Mesendoderm (in vitro differentiated cells): ENCODE measurements around the gene NDUFAF2.

ENCODE experiments used
- DNase-seq: peaks from one replicate; pipeline ENCODE4 v3.0.0; 2013
- H2AK5ac ChIP-seq: 2 replicates; pipeline ENCODE4 v1.6.1; 2013; ENCODE audit warnings: low read length, inconsistent platforms
- H2BK120ac ChIP-seq: 2 replicates; pipeline ENCODE4 v1.6.1; 2013; ENCODE audit warnings: low read depth, mild to moderate bottlenecking, low read length, moderate library complexity, mixed read lengths
- H2BK15ac ChIP-seq: replicated peaks from 2 replicates; pipeline ENCODE4 v1.6.1; 2013; ENCODE audit warnings: low read depth, mild to moderate bottlenecking, moderate library complexity
- H2BK5ac ChIP-seq: 2 replicates; pipeline ENCODE4 v1.6.1; 2013; ENCODE audit warnings: low read length, inconsistent platforms
- H3K18ac ChIP-seq: 2 replicates; pipeline ENCODE4 v1.6.1; 2013; ENCODE audit warnings: mild to moderate bottlenecking, low read length, mixed read lengths
- H3K23ac ChIP-seq: one replicate; pipeline ENCODE4 v1.6.1; 2013; ENCODE audit warnings: low read length
- H3K27ac ChIP-seq: 2 replicates; pipeline ENCODE4 v1.5.1; 2013; ENCODE audit warnings: low read depth, mild to moderate bottlenecking, inconsistent platforms, low read length, moderate library complexity
- H3K27me3 ChIP-seq: 2 replicates; pipeline ENCODE4 v1.6.1; 2013; ENCODE audit warnings: low read length, control low read depth, mild to moderate bottlenecking, inconsistent platforms; ENCODE audit not compliant: insufficient read depth, poor library complexity
- H3K36me3 ChIP-seq: 2 replicates; pipeline ENCODE4 v1.6.1; 2013; ENCODE audit warnings: low read length, inconsistent platforms; ENCODE audit not compliant: control insufficient read depth, insufficient read depth
- H3K4ac ChIP-seq: one replicate; pipeline ENCODE4 v1.6.1; 2013; ENCODE audit warnings: low read depth, mild to moderate bottlenecking, low read length, moderate library complexity
- H3K4me1 ChIP-seq: 2 replicates; pipeline ENCODE4 v1.6.1; 2013; ENCODE audit warnings: low read depth, low read length, inconsistent platforms; ENCODE audit not compliant: control insufficient read depth
- H3K4me2 ChIP-seq: 2 replicates; pipeline ENCODE4 v1.6.1; 2013; ENCODE audit warnings: low read length
- H3K4me3 ChIP-seq: 2 replicates; pipeline ENCODE4 v1.5.1; 2013; ENCODE audit warnings: mild to moderate bottlenecking, low read length
- H3K56ac ChIP-seq: one replicate; pipeline ENCODE4 v1.6.1; 2013; ENCODE audit warnings: low read length
- H3K79me1 ChIP-seq: 2 replicates; pipeline ENCODE4 v1.6.1; 2013; ENCODE audit warnings: low read length, inconsistent platforms
- H3K79me2 ChIP-seq: 2 replicates; pipeline ENCODE4 v1.6.1; 2013; ENCODE audit warnings: mild to moderate bottlenecking, low read length; ENCODE audit not compliant: control insufficient read depth, insufficient read depth
- H3K9ac ChIP-seq: 2 replicates; pipeline ENCODE4 v1.6.1; 2013; ENCODE audit warnings: low read length, inconsistent platforms
- H4K5ac ChIP-seq: one replicate; pipeline ENCODE4 v1.6.1; 2013; ENCODE audit warnings: low read length
- H4K8ac ChIP-seq: one replicate; pipeline ENCODE4 v1.6.1; 2013; ENCODE audit warnings: low read depth, mild to moderate bottlenecking, control low read depth, low read length, moderate library complexity
- WGBS: extraction: QIAGEN DNeasy Blood & Tissue Kit; methylation state at CpG from one replicate; pipeline ENCODE4 v1.1.7; 2013; ENCODE audit warnings: low lambda C conversion rate, missing lambda C conversion rate; ENCODE audit not compliant: insufficient coverage; ENCODE audit errors: extremely low coverage; 5-methylcytosine and 5-hydroxymethylcytosine counted together

NDUFAF2 gene

GRCh38 chr5:61160497-61160896 is 215.5 kb downstream of the NDUFAF2 start:
- no peak overlapping the region for H3K27ac ChIP-seq
- H3K27me3 ChIP-seq = no peaks in the 10 kb centered on the region
- peaks cover 7% of the 10 kb centered on the region for H3K79me1 ChIP-seq
- H2BK5ac ChIP-seq = no peak overlapping the region
- no peaks in the 10 kb centered on the region for H3K4me1 ChIP-seq
- H3K4me2 ChIP-seq = no peak overlapping the region
- H2AK5ac ChIP-seq = no peak overlapping the region
- no peak overlapping the region for H3K56ac ChIP-seq
- no peak for DNase-seq
- no CpG with 5 or more reads among the region's 3 CpGs for WGBS
- H3K79me2 ChIP-seq = peaks cover 26% of the 10 kb centered on the region
- H3K4ac ChIP-seq = no peak overlapping the region
- H2BK120ac ChIP-seq = no peak overlapping the region
- H3K18ac ChIP-seq = no peak overlapping the region
- H3K9ac ChIP-seq = peak overlapping the region; percentile 42
- no peak overlapping the region for H3K4me3 ChIP-seq
- H3K36me3 ChIP-seq = no peaks in the 10 kb centered on the region
- no peak overlapping the region for H2BK15ac ChIP-seq
- H4K8ac ChIP-seq = no peak overlapping the region
- no peak overlapping the region for H3K23ac ChIP-seq
- H4K5ac ChIP-seq = no peak overlapping the region

- H2BK15ac ChIP-seq = no peak within 1 kb of the TSS
- WGBS = no CpG with 5 or more reads among the region's 73 CpGs
- peak within 1 kb of the TSS; percentile 97 for H3K9ac ChIP-seq
- H2BK120ac ChIP-seq = no peak within 1 kb of the TSS
- peak within 1 kb of the TSS; percentile 92 for H3K23ac ChIP-seq
- H2AK5ac ChIP-seq = peak within 1 kb of the TSS; percentile 46
- peaks cover 26% of the 10 kb centered on the region for H3K79me2 ChIP-seq
- H3K56ac ChIP-seq = peak within 1 kb of the TSS; percentile 100
- peak within 1 kb of the TSS; percentile 71 for H3K4me2 ChIP-seq
- H2BK5ac ChIP-seq = peak within 1 kb of the TSS; percentile 84
- H4K8ac ChIP-seq = peak within 1 kb of the TSS; percentile 87
- H3K4ac ChIP-seq = peak within 1 kb of the TSS; percentile 77
- peak within 1 kb of the TSS; percentile 80 for H3K27ac ChIP-seq
- peak within 1 kb of the TSS; percentile 92 for H3K4me3 ChIP-seq
- H3K79me1 ChIP-seq = peaks cover 7% of the 10 kb centered on the region
- H3K4me1 ChIP-seq = no peaks in the 10 kb centered on the region
- H4K5ac ChIP-seq = peak within 1 kb of the TSS; percentile 10
- H3K18ac ChIP-seq = peak within 1 kb of the TSS; percentile 66
- DNase-seq = peak; percentile 95
- H3K36me3 ChIP-seq = no peaks in the 10 kb centered on the region
- H3K27me3 ChIP-seq = no peaks in the 10 kb centered on the region
These were observed 217.2 kb downstream of the NDUFAF2 start, which contains the start of gene SMIM15 for GRCh38 chr5:61162010-61162831. Gene SMIM15, minus strand, starts transcription at chr5:61162468. Its CDS starts 2,297 bp downstream, at chr5:61160171.

- Histone ChIP-seq H3K23ac (no peak overlapping the region), H3K27me3 (no peaks in the 10 kb centered on the region), H2BK120ac (no peak overlapping the region), H3K9ac (peak overlapping the region; percentile 97), H3K79me1 (peaks cover 7% of the 10 kb centered on the region), H2BK5ac (peak overlapping the region; percentile 75), H3K18ac (peak overlapping the region; percentile 53), H3K56ac (peak overlapping the region; percentile 100), H3K27ac (peak overlapping the region; percentile 6), H3K4me1 (no peaks in the 10 kb centered on the region), H3K4me2 (peak overlapping the region; percentile 70), H2BK15ac (no peak overlapping the region), H4K5ac (peak overlapping the region; percentile 10), H3K79me2 (peaks cover 26% of the 10 kb centered on the region), H3K36me3 (no peaks in the 10 kb centered on the region), H3K4me3 (peak overlapping the region; percentile 82), H3K4ac (peak overlapping the region; percentile 77), H2AK5ac (no peak overlapping the region), H4K8ac (peak overlapping the region; percentile 87)
- no CpG with 5 or more reads among the region's 14 CpGs for WGBS
- DNase-seq = peak; percentile 62
These were observed 218.0 kb downstream of the NDUFAF2 start for GRCh38 chr5:61162832-61163567.

- Histone ChIP-seq H2BK120ac (no peak overlapping the region), H3K27ac (no peak overlapping the region), H3K9ac (no peak overlapping the region), H2AK5ac (no peak overlapping the region), H3K56ac (no peak overlapping the region), H3K4me3 (no peak overlapping the region), H2BK15ac (no peak overlapping the region), H3K23ac (no peak overlapping the region), H3K79me1 (peaks cover 7% of the 10 kb centered on the region), H3K79me2 (peaks cover 26% of the 10 kb centered on the region), H3K4me1 (no peaks in the 10 kb centered on the region), H3K18ac (no peak overlapping the region), H3K36me3 (no peaks in the 10 kb centered on the region), H3K27me3 (no peaks in the 10 kb centered on the region), H4K8ac (no peak overlapping the region), H3K4ac (no peak overlapping the region), H3K4me2 (no peak overlapping the region), H2BK5ac (no peak overlapping the region), H4K5ac (no peak overlapping the region)
- no CpG with 5 or more reads among the region's 13 CpGs for WGBS
- DNase-seq = no peak
These were observed 218.9 kb downstream of the NDUFAF2 start for GRCh38 chr5:61163905-61164304.

- H3K36me3 ChIP-seq = no peaks in the 10 kb centered on the region
- no peak overlapping the region for H3K18ac ChIP-seq
- DNase-seq = peak; percentile 51
- H4K5ac ChIP-seq = no peak overlapping the region
- no peak overlapping the region for H3K4ac ChIP-seq
- no peak overlapping the region for H3K56ac ChIP-seq
- no peak overlapping the region for H2BK120ac ChIP-seq
- no peaks in the 10 kb centered on the region for H3K27me3 ChIP-seq
- no peak overlapping the region for H3K9ac ChIP-seq
- H3K79me1 ChIP-seq = no peaks in the 10 kb centered on the region
- no peak overlapping the region for H2AK5ac ChIP-seq
- WGBS = no CpG with 5 or more reads among the region's 4 CpGs
- peaks cover 9% of the 10 kb centered on the region for H3K79me2 ChIP-seq
- no peak overlapping the region for H4K8ac ChIP-seq
- no peak overlapping the region for H3K27ac ChIP-seq
- H2BK5ac ChIP-seq = no peak overlapping the region
- H2BK15ac ChIP-seq = no peak overlapping the region
- H3K4me3 ChIP-seq = no peak overlapping the region
- H3K4me2 ChIP-seq = no peak overlapping the region
- H3K4me1 ChIP-seq = no peaks in the 10 kb centered on the region
- H3K23ac ChIP-seq = no peak overlapping the region
These were observed 222.4 kb downstream of the NDUFAF2 start for GRCh38 chr5:61167382-61167781.
